Osteoblast (primary cell): Measurements from ENCODE around the gene ARHGEF7. TPM values are rescaled to one million over a fixed set of nuclear protein-coding genes. Genes with fewer than 3 reads are reported as not detected.

Source experiments
- DNase-seq: peaks from one replicate; pipeline ENCODE4 v3.0.0; 2011; ENCODE audit warnings: low spot score, mixed read lengths; ENCODE audit not compliant: insufficient read length; ENCODE audit errors: missing footprints
- H2AFZ ChIP-seq: 2 replicates; pipeline ENCODE4 v1.6.0; 2011; ENCODE audit warnings: mild to moderate bottlenecking, low read length
- H3K27ac ChIP-seq: 2 replicates; pipeline ENCODE4 v1.5.1; 2011; ENCODE audit warnings: mild to moderate bottlenecking, low read depth, low read length, moderate library complexity
- H3K27me3 ChIP-seq: 2 replicates; pipeline ENCODE4 v1.6.0; 2012; ENCODE audit warnings: mild to moderate bottlenecking, control low read depth, inconsistent platforms, low read length, moderate library complexity; ENCODE audit not compliant: insufficient read depth
- H3K36me3 ChIP-seq: 2 replicates; pipeline ENCODE4 v1.5.1; 2011; ENCODE audit warnings: mild to moderate bottlenecking, low read length, control low read depth, moderate library complexity; ENCODE audit not compliant: insufficient read depth
- H3K4me1 ChIP-seq: 2 replicates; pipeline ENCODE4 v1.5.1; 2011; ENCODE audit warnings: mild to moderate bottlenecking, low read length, control low read depth, moderate library complexity; ENCODE audit not compliant: insufficient read depth
- H3K4me2 ChIP-seq: 2 replicates; pipeline ENCODE4 v1.6.0; 2011; ENCODE audit warnings: mild to moderate bottlenecking, low read length; ENCODE audit not compliant: insufficient read depth
- H3K4me3 ChIP-seq: fragments of 200-600 bp; sonication (generic); 3 replicates; pipeline ENCODE4 v1.5.1; 2012; ENCODE audit warnings: mild to moderate bottlenecking, low read length, inconsistent platforms; ENCODE audit not compliant: insufficient read depth
- H3K79me2 ChIP-seq: 2 replicates; pipeline ENCODE4 v1.6.0; 2012; ENCODE audit warnings: mild to moderate bottlenecking, low read length, control low read depth, inconsistent platforms; ENCODE audit not compliant: insufficient read depth
- H3K9me3 ChIP-seq: 2 replicates; pipeline ENCODE4 v1.5.1; 2011; ENCODE audit warnings: low read depth, low read length, control low read depth
- H4K20me1 ChIP-seq: 2 replicates; pipeline ENCODE4 v1.6.0; 2012; ENCODE audit warnings: mild to moderate bottlenecking, low read length, control low read depth; ENCODE audit not compliant: insufficient read depth
- total RNA-seq: library from RNA; depleted of rRNA; stranded (reverse); fragments of >200 nt; gene quantifications from 2 replicates; pipeline ENCODE4 v1.2.3, GENCODE V29; 2012
- TF ChIP-seq, protein P1 (sequence below): IDR thresholded peaks from 2 replicates; pipeline ENCODE4 v1.5.1; 2011; ENCODE audit warnings: mild to moderate bottlenecking, low read depth, low read length, moderate library complexity; ENCODE audit errors: extremely low read depth

ARHGEF7 gene
- total RNA-seq, 1 donor: 27.5 TPM

DNA sequence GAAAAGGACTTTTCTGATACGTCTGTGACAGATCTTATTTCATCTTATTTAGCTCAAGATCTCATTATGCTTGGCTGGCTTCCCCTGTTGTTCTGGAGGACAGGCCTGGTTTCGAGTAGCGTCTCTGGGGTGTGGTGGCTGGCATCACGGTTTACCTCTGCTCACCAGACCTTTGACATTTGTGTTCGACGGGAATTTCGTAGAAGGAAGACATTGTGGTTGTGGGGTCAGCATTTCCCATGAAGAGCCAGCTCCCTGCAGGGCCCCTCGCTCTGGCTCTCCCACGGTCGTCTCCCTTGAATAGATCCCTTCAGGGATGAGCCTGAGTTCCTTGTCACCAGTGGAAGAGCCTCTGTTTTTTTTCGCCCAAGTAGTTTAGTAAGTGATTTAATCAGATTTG lies 126.8 kb downstream of the ARHGEF7 start:
- no peak overlapping the region for H3K4me2 ChIP-seq
- no peaks in the 10 kb centered on the region for H3K4me1 ChIP-seq
- no peaks in the 10 kb centered on the region for H3K27me3 ChIP-seq
- no peak for DNase-seq
- no peak overlapping the region for H3K27ac ChIP-seq
- H3K4me3 ChIP-seq: no peak overlapping the region
- no peak overlapping the region for H2AFZ ChIP-seq
- peaks cover 13% of the 10 kb centered on the region for H3K79me2 ChIP-seq
- H4K20me1 ChIP-seq: peaks cover 21% of the 10 kb centered on the region
- no peaks in the 10 kb centered on the region for H3K9me3 ChIP-seq
- H3K36me3 ChIP-seq: peaks cover 20% of the 10 kb centered on the region
- TF ChIP-seq, protein P1, sequence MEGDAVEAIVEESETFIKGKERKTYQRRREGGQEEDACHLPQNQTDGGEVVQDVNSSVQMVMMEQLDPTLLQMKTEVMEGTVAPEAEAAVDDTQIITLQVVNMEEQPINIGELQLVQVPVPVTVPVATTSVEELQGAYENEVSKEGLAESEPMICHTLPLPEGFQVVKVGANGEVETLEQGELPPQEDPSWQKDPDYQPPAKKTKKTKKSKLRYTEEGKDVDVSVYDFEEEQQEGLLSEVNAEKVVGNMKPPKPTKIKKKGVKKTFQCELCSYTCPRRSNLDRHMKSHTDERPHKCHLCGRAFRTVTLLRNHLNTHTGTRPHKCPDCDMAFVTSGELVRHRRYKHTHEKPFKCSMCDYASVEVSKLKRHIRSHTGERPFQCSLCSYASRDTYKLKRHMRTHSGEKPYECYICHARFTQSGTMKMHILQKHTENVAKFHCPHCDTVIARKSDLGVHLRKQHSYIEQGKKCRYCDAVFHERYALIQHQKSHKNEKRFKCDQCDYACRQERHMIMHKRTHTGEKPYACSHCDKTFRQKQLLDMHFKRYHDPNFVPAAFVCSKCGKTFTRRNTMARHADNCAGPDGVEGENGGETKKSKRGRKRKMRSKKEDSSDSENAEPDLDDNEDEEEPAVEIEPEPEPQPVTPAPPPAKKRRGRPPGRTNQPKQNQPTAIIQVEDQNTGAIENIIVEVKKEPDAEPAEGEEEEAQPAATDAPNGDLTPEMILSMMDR: no peak

DNA sequence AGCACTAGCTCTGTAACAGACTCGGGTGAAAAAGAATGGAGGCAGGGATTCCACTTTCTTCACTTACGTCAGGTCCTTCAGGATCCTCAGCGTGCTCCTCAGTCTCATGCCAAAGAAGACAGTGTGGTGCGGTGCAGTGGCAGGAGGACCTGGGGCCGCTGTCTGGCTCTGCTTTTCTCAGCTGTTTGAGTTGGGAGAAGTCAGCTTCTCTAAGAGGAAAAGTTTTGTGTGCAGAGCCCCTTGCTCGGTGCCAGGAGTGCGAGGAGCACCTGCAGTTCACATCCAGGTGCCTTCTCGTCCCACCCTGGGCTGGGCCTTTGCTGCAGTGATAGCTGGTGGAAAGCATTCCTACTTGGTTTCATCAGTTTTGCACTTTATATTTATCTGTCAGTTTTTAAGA lies 127.5 kb downstream of the ARHGEF7 start:
- Histone ChIP-seq H3K79me2 (peaks cover 13% of the 10 kb centered on the region), H3K4me3 (no peak overlapping the region), H3K27me3 (no peaks in the 10 kb centered on the region), H3K9me3 (no peaks in the 10 kb centered on the region), H2AFZ (no peak overlapping the region), H3K4me1 (no peaks in the 10 kb centered on the region), H4K20me1 (peaks cover 21% of the 10 kb centered on the region), H3K4me2 (no peak overlapping the region), H3K36me3 (peaks cover 20% of the 10 kb centered on the region), H3K27ac (no peak overlapping the region)
- no peak for DNase-seq
- TF ChIP-seq, protein P1: no peak

DNA sequence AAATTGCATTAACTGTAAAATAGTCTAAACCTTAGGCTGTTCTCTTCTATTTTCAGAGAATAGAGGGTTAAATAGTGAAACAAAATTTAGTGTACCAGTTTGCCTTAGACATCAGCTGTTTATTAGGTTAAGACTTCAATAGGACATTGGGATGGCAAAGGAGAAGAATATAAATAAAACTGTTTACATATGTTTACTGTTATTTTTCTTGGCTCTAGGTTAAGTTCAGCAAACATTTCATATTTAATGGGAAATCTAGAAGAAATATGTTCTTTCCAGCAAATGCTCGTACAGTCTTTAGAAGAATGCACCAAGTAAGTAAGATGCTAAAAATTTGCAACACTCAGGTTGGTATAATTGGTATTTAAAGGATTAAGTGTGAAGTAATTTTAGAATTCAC lies 128.9 kb downstream of the ARHGEF7 start:
- Histone ChIP-seq H4K20me1 (peaks cover 13% of the 10 kb centered on the region), H3K4me2 (no peak overlapping the region), H3K27me3 (no peaks in the 10 kb centered on the region), H2AFZ (no peak overlapping the region), H3K4me3 (no peak overlapping the region), H3K27ac (no peak overlapping the region), H3K36me3 (peaks cover 20% of the 10 kb centered on the region), H3K9me3 (no peaks in the 10 kb centered on the region), H3K4me1 (no peaks in the 10 kb centered on the region), H3K79me2 (peaks cover 6% of the 10 kb centered on the region)
- DNase-seq: no peak
- TF ChIP-seq, protein P1: no peak

DNA sequence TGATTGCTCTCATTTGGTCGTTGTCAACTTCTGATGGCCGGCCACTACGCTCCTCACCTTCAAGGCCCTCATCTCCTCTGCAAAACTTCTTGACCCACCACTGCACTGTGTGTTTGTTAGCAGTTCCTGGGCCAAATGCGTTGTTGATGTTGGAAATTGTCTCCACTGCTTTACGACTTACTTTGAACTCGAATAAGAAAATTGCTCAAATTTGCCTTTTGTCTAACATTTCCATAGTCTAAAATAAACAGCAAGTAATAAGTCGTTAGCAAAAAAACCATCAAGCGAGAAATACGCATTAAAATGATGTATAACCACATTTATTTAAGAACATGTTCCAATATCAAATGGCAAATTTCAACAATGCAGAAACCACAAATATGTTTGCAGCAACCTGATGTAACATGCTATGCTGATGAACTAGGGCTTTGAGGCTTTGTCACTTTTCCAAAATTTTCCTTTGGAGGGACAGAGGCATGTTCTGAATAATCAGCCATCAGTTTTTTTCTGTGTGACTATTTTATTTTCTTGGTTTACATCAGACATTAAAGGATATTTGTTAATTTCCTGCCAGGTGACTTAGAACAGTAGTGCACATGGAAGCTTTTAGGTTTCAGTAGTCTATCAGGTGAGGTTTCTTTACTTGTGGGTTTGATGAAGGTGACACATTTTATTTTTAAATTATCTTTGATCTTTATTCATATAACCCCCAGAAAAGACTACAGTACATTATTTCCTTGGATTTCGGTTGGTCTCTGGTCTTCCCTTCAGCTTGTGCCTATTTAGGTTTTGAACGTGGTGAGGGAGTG lies 130.7 kb downstream of the ARHGEF7 start:
- Histone ChIP-seq H3K4me3 (no peak overlapping the region), H3K27me3 (no peaks in the 10 kb centered on the region), H3K9me3 (no peaks in the 10 kb centered on the region), H3K36me3 (peaks cover 26% of the 10 kb centered on the region), H2AFZ (no peak overlapping the region), H4K20me1 (peaks cover 19% of the 10 kb centered on the region), H3K79me2 (peaks cover 15% of the 10 kb centered on the region), H3K4me1 (no peaks in the 10 kb centered on the region), H3K27ac (no peak overlapping the region), H3K4me2 (no peak overlapping the region)
- no peak for DNase-seq
- TF ChIP-seq, protein P1: no peak
